Natural killer cell treated with Interleukin-12 subunit alpha and Interleukin-12 subunit beta and Interleukin-15 and Interleukin-18, amount 100 ng/mL, for 72 hours (primary cell): Measurements from ENCODE around the gene YPEL2. TPM values are rescaled to one million over a fixed set of nuclear protein-coding genes. Genes with fewer than 3 reads are reported as not detected.

Experiments used
- ATAC-seq, 2 donors: fragments of 150-1000 bp; cut with Tn5 transposase in 1 of 2; sonication (Bioruptor Pico), chemical (Tn5 transposase) in 1 of 2; 2 replicates each; pipeline ENCODE4 v1.10.0; 2021
- DNase-seq: peaks from one replicate; pipeline ENCODE4 v3.0.0; 2022; ENCODE audit warnings: low spot score
- H3K27ac Mint-ChIP-seq, 2 donors: 1 replicate in 1 of 2; 2 replicates in 1 of 2; pipeline ENCODE4 v1.8.0; 2022; ENCODE audit warnings: mixed read lengths in 2 of 2, mild to moderate bottlenecking in 1 of 2, moderate library complexity in 1 of 2
- H3K27me3 Mint-ChIP-seq, 2 donors: 1 replicate in 1 of 2; 2 replicates in 1 of 2; pipeline ENCODE4 v1.8.0; 2022; ENCODE audit warnings: mixed read lengths in 2 of 2
- H3K36me3 Mint-ChIP-seq: one replicate; pipeline ENCODE4 v1.8.0; 2022; ENCODE audit warnings: mixed read lengths
- H3K4me1 Mint-ChIP-seq, 2 donors: 1 replicate in 1 of 2; 2 replicates in 1 of 2; pipeline ENCODE4 v1.8.0; 2022; ENCODE audit warnings: low read depth in 2 of 2, mixed read lengths in 2 of 2, mild to moderate bottlenecking in 1 of 2
- H3K4me3 Mint-ChIP-seq: one replicate; pipeline ENCODE4 v1.8.0; 2022; ENCODE audit warnings: mixed read lengths
- H3K9me3 Mint-ChIP-seq: 2 replicates; pipeline ENCODE4 v1.8.0; 2022; ENCODE audit warnings: mixed read lengths
- total RNA-seq, 2 donors: library from RNA; stranded (reverse); gene quantifications; one replicate each; pipeline ENCODE4 v1.2.3, GENCODE V29; 2022

Gene YPEL2
- total RNA-seq, 2 donors from 2014 or later = 3.1 to 5.4 TPM

GRCh38 chr17:59356543-59357218 is 25.2 kb downstream of the YPEL2 start:
- no peak for ATAC-seq
- no peak for DNase-seq
- Mint-ChIP-seq H3K4me1 (peaks cover 17 to 46% of the 10 kb centered on the region in 2 donors), H3K36me3 (no peaks in the 10 kb centered on the region), H3K27ac (no peak overlapping the region), H3K4me3 (no peak overlapping the region), H3K27me3 (no peaks in the 10 kb centered on the region), H3K9me3 (peaks cover 2% of the 10 kb centered on the region)

- peaks cover 23 to 49% of the 10 kb centered on the region in 2 donors for H3K4me1 Mint-ChIP-seq
- ATAC-seq = no peak
- no peak for DNase-seq
- peaks cover 2% of the 10 kb centered on the region for H3K9me3 Mint-ChIP-seq
- H3K4me3 Mint-ChIP-seq = no peak overlapping the region
- H3K36me3 Mint-ChIP-seq = no peaks in the 10 kb centered on the region
- no peaks in the 10 kb centered on the region for H3K27me3 Mint-ChIP-seq
- H3K27ac Mint-ChIP-seq = no peak overlapping the region
These were observed 25.8 kb downstream of the YPEL2 start for GRCh38 chr17:59357219-59357697.

GRCh38 chr17:59357929-59358328 is 26.5 kb downstream of the YPEL2 start:
- no peak overlapping the region for H3K4me3 Mint-ChIP-seq
- DNase-seq (no peak), ATAC-seq (no peak)
- H3K36me3 Mint-ChIP-seq = no peaks in the 10 kb centered on the region
- H3K4me1 Mint-ChIP-seq = peaks cover 29 to 51% of the 10 kb centered on the region in 2 donors
- no peak overlapping the region for H3K27ac Mint-ChIP-seq
- H3K9me3 Mint-ChIP-seq = peaks cover 2% of the 10 kb centered on the region
- no peaks in the 10 kb centered on the region for H3K27me3 Mint-ChIP-seq

GRCh38 chr17:59361386-59361785 is 29.9 kb downstream of the YPEL2 start:
- H3K4me1 Mint-ChIP-seq = peaks cover 39 to 43% of the 10 kb centered on the region in 2 donors
- H3K4me3 Mint-ChIP-seq = peak overlapping the region; percentile 68
- no peaks in the 10 kb centered on the region for H3K27me3 Mint-ChIP-seq
- no peak for DNase-seq
- ATAC-seq = peak in 1 of 2 donors; percentile 35
- peak overlapping the region; percentile 48 to 64 for H3K27ac Mint-ChIP-seq
- H3K36me3 Mint-ChIP-seq = no peaks in the 10 kb centered on the region
- H3K9me3 Mint-ChIP-seq = peaks cover 2% of the 10 kb centered on the region

GRCh38 chr17:59361916-59362810 is 30.7 kb downstream of the YPEL2 start:
- peak in 1 of 2 donors; percentile 15 for ATAC-seq
- peak overlapping the region; percentile 48 to 64 for H3K27ac Mint-ChIP-seq
- H3K4me1 Mint-ChIP-seq = peaks cover 34 to 43% of the 10 kb centered on the region in 2 donors
- H3K4me3 Mint-ChIP-seq = peak overlapping the region; percentile 68
- no peaks in the 10 kb centered on the region for H3K27me3 Mint-ChIP-seq
- DNase-seq = no peak
- H3K9me3 Mint-ChIP-seq = no peaks in the 10 kb centered on the region
- no peaks in the 10 kb centered on the region for H3K36me3 Mint-ChIP-seq

- Mint-ChIP-seq H3K27ac (peak overlapping the region in 1 of 2 donors; percentile 48), H3K9me3 (no peaks in the 10 kb centered on the region), H3K4me1 (peaks cover 36 to 40% of the 10 kb centered on the region in 2 donors), H3K4me3 (peak overlapping the region; percentile 68), H3K27me3 (no peaks in the 10 kb centered on the region), H3K36me3 (no peaks in the 10 kb centered on the region)
- no peak for DNase-seq
- no peak for ATAC-seq
These were observed 31.4 kb downstream of the YPEL2 start for GRCh38 chr17:59362811-59363205.

GRCh38 chr17:59365383-59365981 is 34.0 kb downstream of the YPEL2 start:
- ATAC-seq (no peak), DNase-seq (no peak)
- Mint-ChIP-seq H3K9me3 (no peaks in the 10 kb centered on the region), H3K27me3 (no peaks in the 10 kb centered on the region), H3K4me1 (peaks cover 35 to 36% of the 10 kb centered on the region in 2 donors), H3K36me3 (no peaks in the 10 kb centered on the region), H3K4me3 (no peak overlapping the region), H3K27ac (no peak overlapping the region)

GRCh38 chr17:59366040-59366757 is 34.7 kb downstream of the YPEL2 start:
- peaks cover 29 to 33% of the 10 kb centered on the region in 2 donors for H3K4me1 Mint-ChIP-seq
- H3K27ac Mint-ChIP-seq = no peak overlapping the region
- ATAC-seq (no peak), DNase-seq (no peak)
- H3K27me3 Mint-ChIP-seq = no peaks in the 10 kb centered on the region
- no peaks in the 10 kb centered on the region for H3K9me3 Mint-ChIP-seq
- no peak overlapping the region for H3K4me3 Mint-ChIP-seq
- H3K36me3 Mint-ChIP-seq = no peaks in the 10 kb centered on the region

GRCh38 chr17:59366773-59367656 is 35.6 kb downstream of the YPEL2 start:
- H3K9me3 Mint-ChIP-seq = no peaks in the 10 kb centered on the region
- peaks cover 25 to 30% of the 10 kb centered on the region in 2 donors for H3K4me1 Mint-ChIP-seq
- no peak for DNase-seq
- ATAC-seq = no peak
- H3K36me3 Mint-ChIP-seq = no peaks in the 10 kb centered on the region
- no peaks in the 10 kb centered on the region for H3K27me3 Mint-ChIP-seq
- no peak overlapping the region for H3K27ac Mint-ChIP-seq
- no peak overlapping the region for H3K4me3 Mint-ChIP-seq

GRCh38 chr17:59367657-59368045 is 36.2 kb downstream of the YPEL2 start:
- H3K9me3 Mint-ChIP-seq = no peaks in the 10 kb centered on the region
- H3K4me1 Mint-ChIP-seq = peaks cover 25 to 30% of the 10 kb centered on the region in 2 donors
- ATAC-seq = no peak
- no peaks in the 10 kb centered on the region for H3K27me3 Mint-ChIP-seq
- no peak overlapping the region for H3K4me3 Mint-ChIP-seq
- no peak overlapping the region for H3K27ac Mint-ChIP-seq
- no peak for DNase-seq
- H3K36me3 Mint-ChIP-seq = no peaks in the 10 kb centered on the region

GRCh38 chr17:59368218-59368857 is 36.9 kb downstream of the YPEL2 start:
- Mint-ChIP-seq H3K9me3 (no peaks in the 10 kb centered on the region), H3K27me3 (no peaks in the 10 kb centered on the region), H3K27ac (peak overlapping the region in 1 of 2 donors; percentile 8), H3K4me3 (no peak overlapping the region), H3K4me1 (peaks cover 26 to 29% of the 10 kb centered on the region in 2 donors), H3K36me3 (no peaks in the 10 kb centered on the region)
- no peak for DNase-seq
- no peak for ATAC-seq
